C1 segment of cervical spinal cord (tissue), 14 donors: Measurements from ENCODE around the gene DNASE1L1.
A peak's percentile ranks its signal among the peaks of the same experiment; 100 is the strongest.
"Not testable (repeated sequence)": the region's sequence is repeated elsewhere in the genome, so short reads cannot be mapped to it uniquely, and the experiment has no call there.

Experiments
- DNase-seq, 14 donors: peaks; one replicate each; lab custom pipeline; 2025; lab: John Stamatoyannopoulos, UW

DNASE1L1 gene

DNA sequence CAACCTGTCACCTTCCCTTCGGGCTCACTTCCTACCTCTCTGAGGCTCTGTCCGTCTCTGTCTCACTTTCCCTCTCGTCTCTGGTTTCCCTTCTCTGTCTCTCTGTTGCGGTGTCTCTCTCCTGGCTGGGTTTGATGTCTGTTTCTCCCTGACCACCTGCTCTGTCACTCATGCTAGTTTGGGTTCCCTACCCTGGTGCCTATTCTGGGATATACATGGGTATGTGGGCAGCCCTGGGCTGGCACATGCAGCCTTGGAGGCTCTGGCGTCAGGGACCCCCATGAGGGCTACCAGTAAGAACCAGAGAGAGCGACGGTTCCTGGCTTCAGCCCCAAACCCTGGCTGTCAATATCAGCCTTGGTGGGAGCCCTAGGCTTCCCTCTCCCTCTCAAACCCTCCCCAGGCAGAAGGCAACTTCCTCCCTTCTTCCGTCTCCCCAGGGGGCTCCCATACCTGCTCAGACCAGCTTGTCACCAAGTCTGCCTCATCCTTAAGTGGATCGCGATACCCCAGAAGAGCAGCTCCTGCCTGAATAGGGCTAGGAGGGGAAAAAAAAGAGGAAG lies 314 bp downstream of the DNASE1L1 start:
- no peak for DNase-seq

- no peak for DNase-seq
Observed at GRCh38 chrX:154404625-154405192, 4.3 kb downstream of the DNASE1L1 start.

DNA sequence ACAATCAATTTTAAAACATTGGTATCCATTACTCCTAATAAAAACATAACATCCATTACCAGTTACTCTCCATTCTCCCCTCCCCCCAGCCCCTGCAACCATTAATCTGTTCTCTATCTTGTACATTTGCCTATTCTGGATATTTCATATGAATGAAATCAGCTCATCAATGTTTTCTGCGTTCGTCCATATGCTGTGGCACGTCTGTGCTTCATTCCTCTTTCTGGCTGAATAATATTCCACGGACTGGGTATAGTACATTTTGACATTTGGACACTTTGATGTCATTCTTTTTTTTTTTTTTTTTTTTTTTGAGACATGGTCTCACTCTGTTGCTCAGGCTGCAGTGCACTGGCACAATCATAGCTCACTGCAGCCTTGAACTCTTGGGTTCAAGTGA lies 5.2 kb downstream of the DNASE1L1 start:
- no peak for DNase-seq

DNA sequence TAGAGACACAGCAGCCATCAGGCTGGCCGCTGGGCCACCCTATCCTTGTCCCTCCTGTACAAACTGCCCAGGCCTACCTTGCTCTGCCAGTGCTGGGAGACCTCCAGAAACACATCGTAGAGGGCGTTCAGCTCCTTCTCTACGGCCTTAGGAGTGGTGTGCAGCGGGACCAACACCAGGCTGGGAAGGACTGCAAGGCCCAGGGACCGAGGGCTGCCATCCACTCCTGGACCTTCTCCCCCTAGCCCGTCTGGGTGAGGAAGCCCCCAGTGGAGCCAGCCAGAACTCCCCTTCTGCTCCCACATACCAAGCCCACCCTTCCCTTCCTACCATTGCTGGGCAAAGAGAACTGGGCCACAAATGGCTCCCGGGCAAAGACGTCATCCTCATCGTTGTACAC lies 5.9 kb downstream of the DNASE1L1 start:
- DNase-seq: no peak

DNA sequence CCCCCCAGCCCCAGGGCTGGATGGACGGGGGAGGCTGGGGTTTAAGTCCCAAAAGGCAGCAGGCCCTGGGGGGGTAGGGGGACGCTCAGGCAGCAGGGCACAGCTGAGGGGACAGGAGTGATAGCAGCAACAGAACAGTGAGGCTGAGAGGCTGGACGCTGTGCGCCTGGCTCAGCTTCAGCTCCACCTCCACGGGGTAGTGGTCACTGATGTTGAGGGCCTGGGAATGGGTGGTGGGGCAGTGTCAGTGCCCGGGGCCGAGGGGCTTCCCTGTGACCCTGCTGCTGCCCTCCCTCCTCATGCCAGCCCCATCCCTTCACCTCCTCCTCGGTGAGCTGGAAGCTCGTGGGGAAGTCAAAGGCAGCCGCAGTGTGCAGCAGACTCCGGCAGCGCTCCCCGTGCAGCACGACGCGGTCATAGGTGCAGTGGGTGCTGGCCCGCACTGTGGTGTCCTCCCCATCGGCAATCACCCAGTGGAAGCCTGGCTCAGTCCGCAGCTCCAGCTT lies 6.4 kb downstream of the DNASE1L1 start:
- no peak for DNase-seq

GRCh38 chrX:154401918-154402621 lies 7.0 kb downstream of the DNASE1L1 start:
- no peak for DNase-seq

- no peak for DNase-seq
Observed at GRCh38 chrX:154401045-154401799, 7.8 kb downstream of the DNASE1L1 start.

DNA sequence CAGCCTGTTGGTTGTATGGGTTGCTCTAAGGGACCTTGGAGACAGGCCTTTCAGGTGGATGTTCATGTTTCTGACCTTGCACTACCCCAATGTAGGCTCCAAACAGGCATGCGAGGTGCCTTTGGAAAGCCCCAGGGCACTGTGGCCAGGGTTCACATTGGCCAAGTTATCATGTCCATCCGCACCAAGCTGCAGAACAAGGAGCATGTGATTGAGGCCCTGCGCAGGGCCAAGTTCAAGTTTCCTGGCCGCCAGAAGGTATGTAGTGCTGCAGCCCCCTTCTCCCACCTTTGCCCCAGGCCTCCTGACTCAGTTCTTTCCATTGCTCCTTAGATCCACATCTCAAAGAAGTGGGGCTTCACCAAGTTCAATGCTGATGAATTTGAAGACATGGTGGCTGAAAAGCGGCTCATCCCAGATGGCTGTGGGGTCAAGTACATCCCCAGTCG lies 8.7 kb downstream of the DNASE1L1 start:
- not testable (repeated sequence) for DNase-seq

DNA sequence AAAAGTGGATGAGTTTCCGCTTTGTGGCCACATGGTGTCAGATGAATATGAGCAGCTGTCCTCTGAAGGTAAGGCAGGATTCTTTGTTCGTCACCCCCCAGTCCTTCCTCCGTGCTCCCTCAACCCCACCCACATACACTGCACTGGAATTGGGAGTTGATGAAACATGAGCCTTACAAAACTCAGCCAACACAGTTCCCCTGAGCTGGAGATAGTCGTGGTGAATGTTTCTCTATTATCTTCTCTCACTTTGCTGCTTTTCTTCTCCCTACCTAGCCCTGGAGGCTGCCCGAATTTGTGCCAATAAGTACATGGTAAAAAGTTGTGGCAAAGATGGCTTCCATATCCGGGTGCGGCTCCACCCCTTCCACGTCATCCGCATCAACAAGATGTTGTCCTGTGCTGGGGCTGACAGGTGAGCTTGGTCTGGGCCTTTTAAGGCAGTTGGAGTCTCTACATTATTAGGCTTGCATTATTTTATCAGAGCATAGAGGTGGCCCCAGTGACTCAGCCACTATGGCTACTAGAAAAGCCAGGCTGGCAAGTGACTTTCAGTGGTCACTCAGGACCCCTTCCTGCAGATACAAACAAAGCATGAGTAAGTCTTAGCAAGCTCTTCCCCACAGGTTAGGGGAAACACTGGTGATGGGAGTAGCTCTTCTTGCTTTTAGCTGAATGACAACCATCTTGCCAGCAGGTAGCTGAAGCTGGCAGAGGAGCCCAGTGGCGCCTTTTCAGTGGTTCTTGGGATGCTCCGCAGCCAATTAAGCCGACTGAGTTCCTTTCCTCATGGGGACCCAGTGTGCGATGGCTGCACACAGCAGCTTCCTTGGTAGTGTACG lies 9.3 kb downstream of the DNASE1L1 start:
- no peak for DNase-seq

- DNase-seq: peak in 11 of 14 donors; percentile 14 to 77 (median 59)
Observed at GRCh38 chrX:154398668-154399526, 10.2 kb downstream of the DNASE1L1 start.

- peak in 13 of 14 donors; percentile 63 to 94 (median 85) for DNase-seq
Observed at GRCh38 chrX:154397888-154398667, 11.0 kb downstream of the DNASE1L1 start, which contains the start of gene RPL10. Gene RPL10 (plus strand): TSS chrX:154398377. CDS start chrX:154398520, 143 bp downstream.

DNA sequence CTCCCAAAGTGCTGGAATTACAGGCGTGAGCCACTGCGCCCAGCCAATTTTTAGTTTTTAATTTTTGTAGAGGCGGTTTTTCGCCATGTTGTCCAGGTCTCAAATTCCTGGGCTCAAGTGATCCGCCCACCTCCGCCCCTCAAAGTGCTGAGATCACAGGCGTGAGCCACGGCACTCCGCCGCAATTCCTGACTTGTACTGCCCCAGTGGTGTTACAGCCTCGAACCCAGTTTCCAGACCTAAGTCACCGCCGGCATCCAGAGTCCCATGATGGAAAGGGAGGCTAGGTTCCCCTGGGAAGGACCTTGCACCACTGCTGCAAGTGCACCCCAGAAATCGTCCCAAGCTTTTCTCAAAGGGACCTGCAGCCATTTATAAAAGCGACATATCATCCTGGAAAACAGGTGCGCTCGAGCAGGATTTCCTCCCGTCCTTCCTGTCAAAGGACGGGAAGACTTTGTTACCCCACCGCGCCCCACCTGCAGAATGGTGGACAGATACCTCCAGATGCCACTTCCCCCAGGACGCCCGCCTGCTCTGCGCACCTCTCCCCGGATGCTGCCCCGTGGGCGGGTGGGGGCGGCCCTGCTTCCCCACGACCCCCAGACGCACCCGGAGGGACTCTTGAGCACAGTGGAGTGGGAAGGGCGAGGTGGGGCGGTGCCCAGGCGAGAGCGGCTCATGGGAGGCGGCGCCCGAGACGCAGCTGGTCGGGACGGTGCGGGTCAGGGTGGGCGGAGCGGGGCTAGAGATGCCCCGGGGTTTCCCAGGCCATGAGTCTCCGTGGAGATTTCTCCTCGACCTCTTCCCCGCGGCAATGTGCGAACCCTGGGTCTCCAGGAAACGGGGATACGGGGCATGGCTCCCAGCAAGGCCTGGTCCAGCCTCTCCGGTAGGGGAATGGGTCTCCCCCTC lies 11.8 kb downstream of the DNASE1L1 start:
- DNase-seq: peak in 7 of 14 donors; percentile 35 to 72 (median 58)

- not testable (repeated sequence) for DNase-seq
Observed at GRCh38 chrX:154396363-154396762, 12.7 kb downstream of the DNASE1L1 start.

- DNase-seq: not testable (repeated sequence)
Observed at GRCh38 chrX:154389812-154390747, 19.0 kb downstream of the DNASE1L1 start.

- not testable (repeated sequence) for DNase-seq
Observed at GRCh38 chrX:154388649-154389048, 20.4 kb downstream of the DNASE1L1 start.

DNA sequence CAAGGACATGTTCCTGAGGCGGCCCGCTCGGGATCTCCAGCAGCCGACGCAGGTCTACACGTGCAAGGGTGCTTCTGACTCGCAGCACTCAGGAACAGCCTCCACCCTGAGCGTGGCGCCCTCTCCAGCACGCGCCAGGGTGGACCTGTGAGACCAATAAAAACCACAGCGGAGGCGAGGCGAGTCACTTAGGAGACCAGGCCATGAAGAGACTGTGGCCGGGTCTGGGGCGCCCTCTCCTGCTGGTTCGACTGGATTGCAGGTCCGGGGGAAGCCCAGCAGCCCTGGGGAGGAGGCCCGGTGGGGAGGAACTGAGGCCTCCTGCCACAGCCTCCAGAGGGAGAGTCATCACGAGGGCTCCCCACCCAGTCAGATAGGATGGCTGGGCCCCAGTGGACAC lies 21.0 kb downstream of the DNASE1L1 start:
- not testable (repeated sequence) for DNase-seq
